A549 (cell line): Measurements from ENCODE around the gene IGF2. TPM values are rescaled to one million over a fixed set of nuclear protein-coding genes. Genes with fewer than 3 reads are reported as not detected.

Source experiments
- ATAC-seq, 2 experiments: fragments of 200-7000 bp in 1 of 2; fragments of >200 bp in 1 of 2; cut with Nextera tagmentation in 1 of 2; cut with Tn5 transposase in 1 of 2; 3 replicates each; pipeline versions ENCODE4 v1.8.0 to v1.9.1; 2018 to 2020; ENCODE audit warnings: mild to moderate bottlenecking in 1 of 2, moderate library complexity in 1 of 2
- CTCF ChIA-PET: fragments of 300-600 bp; sonication (Branson Sonifier 250); formaldehyde crosslinking; extraction: SDS; loops from one replicate; lab custom pipeline; 2021; ENCODE audit warnings: antibody characterized with exemption, inconsistent platforms; lab: Yijun Ruan, JAX
- POLR2A ChIA-PET: fragments of 350-600 bp; formaldehyde crosslinking; extraction: SDS; loops from one replicate; lab custom pipeline; 2021; ENCODE audit warnings: antibody characterized with exemption, inconsistent platforms; lab: Yijun Ruan, JAX
- DNase-seq, 2 experiments: peaks; one replicate each; pipeline versions ENCODE4 v3.0.0 to v3.0.0-alpha.2; 2011 to 2016; ENCODE audit warnings: low read depth in 1 of 2, low spot score in 1 of 2
- FAIRE-seq: peaks from 2 replicates; lab custom pipeline; 2011; peaks lifted over from hg19 to GRCh38; lab: Jason Lieb, UNC
- H3K27ac ChIP-seq, 2 experiments: fragments of >200 bp; sonication (Bioruptor Twin); formaldehyde crosslinking; 3 replicates each; pipeline ENCODE4 v1.5.1; 2016 to 2017
- H3K4me1 ChIP-seq: fragments of >200 bp; sonication (Bioruptor Twin); formaldehyde crosslinking; 3 replicates; pipeline ENCODE4 v1.6.1; 2016
- H3K4me2 ChIP-seq: fragments of >200 bp; sonication (Bioruptor Twin); formaldehyde crosslinking; 3 replicates; pipeline ENCODE4 v1.6.1; 2016
- H3K4me3 ChIP-seq: fragments of >200 bp; sonication (Bioruptor Twin); formaldehyde crosslinking; 3 replicates; pipeline ENCODE4 v1.5.1; 2016
- H3K9me3 ChIP-seq: fragments of >200 bp; sonication (Bioruptor Twin); formaldehyde crosslinking; 3 replicates; pipeline ENCODE4 v1.6.1; 2016
- BHLHE40 ChIP-seq: IDR thresholded peaks from 2 replicates; pipeline ENCODE4 v1.6.1; 2012; ENCODE audit warnings: low read depth, low read length, inconsistent platforms
- CEBPB ChIP-seq, 2 experiments: fragments of >200 bp in 1 of 2; sonication (Bioruptor Twin) in 1 of 2; formaldehyde crosslinking in 1 of 2; IDR thresholded peaks; 2 replicates each; pipeline ENCODE4 v1.6.1; 2012 to 2016
- EP300 ChIP-seq, 2 experiments: fragments of >200 bp; sonication (Bioruptor Twin); formaldehyde crosslinking; IDR thresholded peaks; 2 replicates in 1 of 2; 3 replicates in 1 of 2; pipeline ENCODE4 v1.6.1; 2016 to 2017
- ESRRA ChIP-seq: fragments of 150-350 bp; IDR thresholded peaks from 2 replicates; pipeline ENCODE4 v1.6.1; 2014; ENCODE audit warnings: mild to moderate bottlenecking, low read length, borderline replicate concordance
- FOSL2 ChIP-seq, 2 experiments: fragments of 450-650 bp in 1 of 2; fragments of >200 bp in 1 of 2; sonication (Bioruptor Twin) in 1 of 2; formaldehyde crosslinking; IDR thresholded peaks; 2 replicates each; pipeline versions ENCODE4 v1.5.0 to v1.6.1; 2016 to 2020; ENCODE audit warnings: mild to moderate bottlenecking in 1 of 2, moderate library complexity in 1 of 2
- GATA3 ChIP-seq: IDR thresholded peaks from 2 replicates; pipeline ENCODE4 v1.6.1; 2012; ENCODE audit warnings: borderline replicate concordance
- HOXB13 ChIP-seq: fragments of 250-450 bp; sonication (Bioruptor Pico); IDR thresholded peaks from 2 replicates; pipeline ENCODE4 v1.5.0; 2020; ENCODE audit warnings: low read depth, mild to moderate bottlenecking, moderate library complexity
- HOXB5 ChIP-seq: fragments of 250-450 bp; sonication (Bioruptor Pico); IDR thresholded peaks from 2 replicates; pipeline ENCODE4 v1.5.0; 2020; ENCODE audit warnings: mild to moderate bottlenecking, moderate library complexity
- JUNB ChIP-seq: fragments of >200 bp; sonication (Bioruptor Twin); formaldehyde crosslinking; IDR thresholded peaks from 2 replicates; pipeline ENCODE4 v1.6.1; 2016
- KDM1A ChIP-seq: fragments of 200-600 bp; sonication (generic); IDR thresholded peaks from 2 replicates; pipeline ENCODE4 v1.6.1; 2016; ENCODE audit warnings: low read depth, mild to moderate bottlenecking
- KDM5A ChIP-seq: fragments of 200-600 bp; sonication (generic); IDR thresholded peaks from 2 replicates; pipeline ENCODE4 v1.6.1; 2016; ENCODE audit warnings: antibody characterized with exemption, mild to moderate bottlenecking
- MAZ ChIP-seq: fragments of 150-350 bp; IDR thresholded peaks from 2 replicates; pipeline ENCODE4 v1.6.1; 2014; ENCODE audit warnings: antibody characterized with exemption, low read depth, low read length, borderline replicate concordance
- PHF8 ChIP-seq: fragments of 200-600 bp; sonication (generic); IDR thresholded peaks from 2 replicates; pipeline ENCODE4 v1.6.1; 2016; ENCODE audit warnings: low read depth, mild to moderate bottlenecking, antibody characterized with exemption, moderate library complexity, borderline replicate concordance
- POLR2A ChIP-seq: IDR thresholded peaks from 2 replicates; pipeline ENCODE4 v1.6.1; 2012; ENCODE audit warnings: mild to moderate bottlenecking, low read length
- POLR2AphosphoS2 ChIP-seq: conservative IDR thresholded peaks from 2 replicates; pipeline ENCODE4 v1.6.1; 2012; ENCODE audit warnings: low read length, improper control_type of control experiment, inconsistent platforms
- RAD21 ChIP-seq, 2 experiments: fragments of >200 bp in 1 of 2; sonication (Bioruptor Twin) in 1 of 2; formaldehyde crosslinking in 1 of 2; IDR thresholded peaks in 1 of 2; conservative IDR thresholded peaks in 1 of 2; 2 replicates in 1 of 2; 3 replicates in 1 of 2; pipeline ENCODE4 v1.6.1; 2012 to 2018; ENCODE audit warnings: inconsistent platforms in 1 of 2
- SMC3 ChIP-seq: fragments of >200 bp; sonication (Bioruptor Twin); formaldehyde crosslinking; IDR thresholded peaks from 3 replicates; pipeline ENCODE4 v1.6.1; 2018; ENCODE audit warnings: inconsistent platforms
- TFCP2L1 ChIP-seq: fragments of 250-450 bp; sonication (Bioruptor Pico); IDR thresholded peaks from 2 replicates; pipeline ENCODE4 v1.5.0; 2021; ENCODE audit warnings: mild to moderate bottlenecking
- ZFP36 ChIP-seq: fragments of 450-650 bp; IDR thresholded peaks from 2 replicates; pipeline ENCODE4 v1.6.1; 2014; ENCODE audit warnings: borderline replicate concordance; ENCODE audit not compliant: partially characterized antibody
- WGBS: methylation state at CpG from one replicate; pipeline ENCODE4 v1.1.6; 2017; ENCODE audit errors: missing lambda C conversion rate; 5-methylcytosine and 5-hydroxymethylcytosine counted together
- polyA plus RNA-seq, 4 experiments: library from polyadenylated mRNA; depleted of rRNA in 3 of 4; stranded (reverse); fragments of >200 nt; fragmentation: RNase III in 1 of 4; extraction: RNeasy Plus Mini Kit Qiagen cat#74134 plus additional on column Dnase treatment in 1 of 4; gene quantifications; 2 replicates in 3 of 4; 3 replicates in 1 of 4; pipeline ENCODE4 v1.2.3, GENCODE V29; 2011 to 2017
- TF ChIP-seq, protein P1 (sequence below): fragments of >200 bp; sonication (Bioruptor Twin); formaldehyde crosslinking; IDR thresholded peaks from 3 replicates; pipeline ENCODE4 v1.5.1; 2016
- TF ChIP-seq, protein P2 (sequence below): fragments of 250-450 bp; sonication (Bioruptor Pico); IDR thresholded peaks from 2 replicates; pipeline ENCODE4 v1.5.0; 2020; ENCODE audit warnings: low read depth, mild to moderate bottlenecking, moderate library complexity
- TF ChIP-seq, protein P3 (sequence below): fragments of >200 bp; sonication (Bioruptor Twin); formaldehyde crosslinking; IDR thresholded peaks from 2 replicates; pipeline ENCODE4 v1.6.1; 2016
- TF ChIP-seq, protein P4 (sequence below): fragments of 250-450 bp; sonication (Bioruptor Pico); IDR thresholded peaks from 2 replicates; pipeline ENCODE4 v1.5.0; 2021; ENCODE audit warnings: mild to moderate bottlenecking, moderate library complexity, borderline replicate concordance
- TF ChIP-seq, protein P5 (sequence below): fragments of 150-350 bp; IDR thresholded peaks from 2 replicates; pipeline ENCODE4 v1.6.1; 2014; ENCODE audit warnings: low read depth, mild to moderate bottlenecking, low read length
- TF ChIP-seq, protein P6 (sequence below): IDR thresholded peaks from 2 replicates; pipeline ENCODE4 v1.6.1; 2012

IGF2 gene
- polyA plus RNA-seq, 2 of the 4 experiments (the other 2 are of a cell fraction): 2.0 to 2.9 TPM

DNA sequence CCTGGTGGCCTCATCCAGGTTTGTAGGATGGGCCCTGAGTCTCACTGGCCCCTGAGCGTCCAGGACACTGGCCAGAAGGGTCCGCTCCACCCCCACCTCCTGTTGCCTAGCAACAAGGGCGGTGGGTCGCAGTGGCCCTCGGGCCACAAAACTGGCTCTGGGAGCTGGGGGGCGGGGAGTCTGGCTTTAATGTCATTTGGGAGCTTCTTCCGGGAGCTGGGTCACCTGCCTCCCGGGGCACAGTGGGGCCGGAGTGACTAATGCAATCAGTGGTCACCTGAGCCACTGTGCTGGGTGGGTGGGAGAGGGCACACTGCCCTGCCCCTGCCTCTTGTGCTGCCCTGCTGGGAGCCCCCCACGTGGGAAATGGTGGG lies 29.8 kb upstream of the IGF2 start:
- no peak for TF ChIP-seq PHF8
- TF ChIP-seq EP300 (IDR thresholded peaks at IDR 0.05): no peak
- TF ChIP-seq TFCP2L1 (CRISPR knock-in tag): no peak
- TF ChIP-seq, protein P1, sequence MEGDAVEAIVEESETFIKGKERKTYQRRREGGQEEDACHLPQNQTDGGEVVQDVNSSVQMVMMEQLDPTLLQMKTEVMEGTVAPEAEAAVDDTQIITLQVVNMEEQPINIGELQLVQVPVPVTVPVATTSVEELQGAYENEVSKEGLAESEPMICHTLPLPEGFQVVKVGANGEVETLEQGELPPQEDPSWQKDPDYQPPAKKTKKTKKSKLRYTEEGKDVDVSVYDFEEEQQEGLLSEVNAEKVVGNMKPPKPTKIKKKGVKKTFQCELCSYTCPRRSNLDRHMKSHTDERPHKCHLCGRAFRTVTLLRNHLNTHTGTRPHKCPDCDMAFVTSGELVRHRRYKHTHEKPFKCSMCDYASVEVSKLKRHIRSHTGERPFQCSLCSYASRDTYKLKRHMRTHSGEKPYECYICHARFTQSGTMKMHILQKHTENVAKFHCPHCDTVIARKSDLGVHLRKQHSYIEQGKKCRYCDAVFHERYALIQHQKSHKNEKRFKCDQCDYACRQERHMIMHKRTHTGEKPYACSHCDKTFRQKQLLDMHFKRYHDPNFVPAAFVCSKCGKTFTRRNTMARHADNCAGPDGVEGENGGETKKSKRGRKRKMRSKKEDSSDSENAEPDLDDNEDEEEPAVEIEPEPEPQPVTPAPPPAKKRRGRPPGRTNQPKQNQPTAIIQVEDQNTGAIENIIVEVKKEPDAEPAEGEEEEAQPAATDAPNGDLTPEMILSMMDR: no peak
- no peak for TF ChIP-seq MAZ
- TF ChIP-seq, protein P2, sequence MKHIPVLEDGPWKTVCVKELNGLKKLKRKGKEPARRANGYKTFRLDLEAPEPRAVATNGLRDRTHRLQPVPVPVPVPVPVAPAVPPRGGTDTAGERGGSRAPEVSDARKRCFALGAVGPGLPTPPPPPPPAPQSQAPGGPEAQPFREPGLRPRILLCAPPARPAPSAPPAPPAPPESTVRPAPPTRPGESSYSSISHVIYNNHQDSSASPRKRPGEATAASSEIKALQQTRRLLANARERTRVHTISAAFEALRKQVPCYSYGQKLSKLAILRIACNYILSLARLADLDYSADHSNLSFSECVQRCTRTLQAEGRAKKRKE (CRISPR knock-in tag): no peak
- TF ChIP-seq RAD21 (conservative IDR thresholded peaks at IDR 0.05 in 1 of 2, IDR thresholded peaks at IDR 0.05 in 1 of 2): no peak
- no peak for TF ChIP-seq BHLHE40
- no peak for TF ChIP-seq ZFP36
- no peak overlapping the region for H3K4me3 ChIP-seq
- H3K9me3 ChIP-seq: no peaks in the 10 kb centered on the region
- ChIA-PET CTCF (interaction anchor here (1.3 to 18.0 kb wide), 6 partner anchors 17 to 252 kb away, joined by 3 to 276 read pairs (median 6); no protein-coding TSS in a partner anchor), POLR2A (no interaction called here)
- WGBS: 76% methylated on average over 6 of the region's 10 CpGs
- H3K4me1 ChIP-seq: no peaks in the 10 kb centered on the region
- no peak for DNase-seq
- H3K4me2 ChIP-seq: no peak overlapping the region
- ATAC-seq: no peak
- FAIRE-seq: no peak
- H3K27ac ChIP-seq: no peak overlapping the region

DNA sequence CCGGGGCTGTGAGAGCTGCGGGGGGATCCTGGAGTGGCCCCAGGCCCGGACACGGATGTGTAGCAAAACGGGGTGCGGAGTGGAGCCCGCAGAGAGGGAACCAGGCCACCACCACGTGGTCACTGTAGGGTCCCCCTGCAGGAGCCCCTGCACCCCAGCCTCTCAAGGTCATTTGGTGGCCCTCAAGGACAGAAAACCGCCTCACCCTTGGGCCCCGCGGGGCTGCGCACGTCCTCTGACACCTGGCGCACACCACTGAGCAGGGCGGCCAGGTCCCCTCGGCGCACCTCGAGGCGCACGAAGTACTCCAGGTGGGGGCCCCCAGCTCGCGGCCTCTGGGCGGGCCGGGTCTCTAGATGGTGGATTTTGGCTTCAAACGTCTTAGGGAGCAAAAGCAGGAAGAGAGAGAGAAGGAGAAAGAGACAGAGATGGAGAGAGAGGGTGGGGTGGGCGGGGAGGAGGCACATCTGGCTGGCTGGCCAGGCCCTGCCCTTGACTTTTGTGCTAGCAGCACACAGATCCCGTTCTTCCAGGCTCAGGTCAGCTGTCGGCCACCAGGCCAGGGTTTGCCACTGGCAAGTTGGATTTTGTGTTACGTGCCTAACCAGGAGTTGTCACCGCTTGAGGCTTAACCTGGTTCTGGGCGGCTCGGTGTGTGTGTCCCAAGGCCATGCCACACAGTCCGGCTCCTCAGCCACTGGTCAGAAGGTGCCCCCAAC lies 29.3 kb upstream of the IGF2 start:
- no peak overlapping the region for H3K4me3 ChIP-seq
- no peak overlapping the region for H3K27ac ChIP-seq
- WGBS: 72% methylated on average over 28 of the region's 33 CpGs
- TF ChIP-seq POLR2A: no peak
- TF ChIP-seq, protein P3, sequence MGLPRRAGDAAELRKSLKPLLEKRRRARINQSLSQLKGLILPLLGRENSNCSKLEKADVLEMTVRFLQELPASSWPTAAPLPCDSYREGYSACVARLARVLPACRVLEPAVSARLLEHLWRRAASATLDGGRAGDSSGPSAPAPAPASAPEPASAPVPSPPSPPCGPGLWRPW: no peak
- TF ChIP-seq, protein P4, sequence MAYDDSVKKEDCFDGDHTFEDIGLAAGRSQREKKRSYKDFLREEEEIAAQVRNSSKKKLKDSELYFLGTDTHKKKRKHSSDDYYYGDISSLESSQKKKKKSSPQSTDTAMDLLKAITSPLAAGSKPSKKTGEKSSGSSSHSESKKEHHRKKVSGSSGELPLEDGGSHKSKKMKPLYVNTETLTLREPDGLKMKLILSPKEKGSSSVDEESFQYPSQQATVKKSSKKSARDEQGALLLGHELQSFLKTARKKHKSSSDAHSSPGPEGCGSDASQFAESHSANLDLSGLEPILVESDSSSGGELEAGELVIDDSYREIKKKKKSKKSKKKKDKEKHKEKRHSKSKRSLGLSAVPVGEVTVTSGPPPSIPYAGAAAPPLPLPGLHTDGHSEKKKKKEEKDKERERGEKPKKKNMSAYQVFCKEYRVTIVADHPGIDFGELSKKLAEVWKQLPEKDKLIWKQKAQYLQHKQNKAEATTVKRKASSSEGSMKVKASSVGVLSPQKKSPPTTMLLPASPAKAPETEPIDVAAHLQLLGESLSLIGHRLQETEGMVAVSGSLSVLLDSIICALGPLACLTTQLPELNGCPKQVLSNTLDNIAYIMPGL (CRISPR knock-in tag): no peak
- TF ChIP-seq SMC3: no peak
- no peak for TF ChIP-seq KDM5A
- TF ChIP-seq HOXB13 (CRISPR knock-in tag): no peak
- no peak for TF ChIP-seq ESRRA
- TF ChIP-seq, protein P2 (CRISPR knock-in tag): no peak
- TF ChIP-seq, protein P5, sequence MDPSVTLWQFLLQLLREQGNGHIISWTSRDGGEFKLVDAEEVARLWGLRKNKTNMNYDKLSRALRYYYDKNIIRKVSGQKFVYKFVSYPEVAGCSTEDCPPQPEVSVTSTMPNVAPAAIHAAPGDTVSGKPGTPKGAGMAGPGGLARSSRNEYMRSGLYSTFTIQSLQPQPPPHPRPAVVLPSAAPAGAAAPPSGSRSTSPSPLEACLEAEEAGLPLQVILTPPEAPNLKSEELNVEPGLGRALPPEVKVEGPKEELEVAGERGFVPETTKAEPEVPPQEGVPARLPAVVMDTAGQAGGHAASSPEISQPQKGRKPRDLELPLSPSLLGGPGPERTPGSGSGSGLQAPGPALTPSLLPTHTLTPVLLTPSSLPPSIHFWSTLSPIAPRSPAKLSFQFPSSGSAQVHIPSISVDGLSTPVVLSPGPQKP: no peak
- no peak for TF ChIP-seq BHLHE40
- TF ChIP-seq KDM1A: no peak
- no peak for TF ChIP-seq HOXB5 (CRISPR knock-in tag)
- no peak for TF ChIP-seq JUNB
- TF ChIP-seq POLR2AphosphoS2: no peak
- no peak for TF ChIP-seq GATA3
- no peak for TF ChIP-seq PHF8
- TF ChIP-seq FOSL2 (IDR thresholded peaks at IDR 0.05): no peak
- no peak for TF ChIP-seq FOSL2 (CRISPR knock-in tag; IDR thresholded peaks at IDR 0.05)
- TF ChIP-seq, protein P6, sequence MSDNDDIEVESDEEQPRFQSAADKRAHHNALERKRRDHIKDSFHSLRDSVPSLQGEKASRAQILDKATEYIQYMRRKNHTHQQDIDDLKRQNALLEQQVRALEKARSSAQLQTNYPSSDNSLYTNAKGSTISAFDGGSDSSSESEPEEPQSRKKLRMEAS: no peak
- no peak for TF ChIP-seq CEBPB (IDR thresholded peaks at IDR 0.05)
- TF ChIP-seq, all 56 proteins: peak for 0
- ChIA-PET POLR2A (no interaction called here), CTCF (interaction anchor here (0.7 to 18.0 kb wide), 10 partner anchors 10 to 515 kb away, joined by 3 to 276 read pairs (median 4); no protein-coding TSS in a partner anchor)
- FAIRE-seq: no peak
- no peak for DNase-seq
- Histone ChIP-seq H3K9me3 (no peaks in the 10 kb centered on the region), H3K4me1 (no peaks in the 10 kb centered on the region), H3K4me2 (no peak overlapping the region)
- ATAC-seq: no peak
